ENCODE results near the gene CACNA2D3. TPM values are rescaled to one million over a fixed set of nuclear protein-coding genes. Genes with fewer than 3 reads are reported as not detected.

CACNA2D3 gene
- total RNA-seq, 1 donor from 2014 or later: 6.3 TPM

DNA sequence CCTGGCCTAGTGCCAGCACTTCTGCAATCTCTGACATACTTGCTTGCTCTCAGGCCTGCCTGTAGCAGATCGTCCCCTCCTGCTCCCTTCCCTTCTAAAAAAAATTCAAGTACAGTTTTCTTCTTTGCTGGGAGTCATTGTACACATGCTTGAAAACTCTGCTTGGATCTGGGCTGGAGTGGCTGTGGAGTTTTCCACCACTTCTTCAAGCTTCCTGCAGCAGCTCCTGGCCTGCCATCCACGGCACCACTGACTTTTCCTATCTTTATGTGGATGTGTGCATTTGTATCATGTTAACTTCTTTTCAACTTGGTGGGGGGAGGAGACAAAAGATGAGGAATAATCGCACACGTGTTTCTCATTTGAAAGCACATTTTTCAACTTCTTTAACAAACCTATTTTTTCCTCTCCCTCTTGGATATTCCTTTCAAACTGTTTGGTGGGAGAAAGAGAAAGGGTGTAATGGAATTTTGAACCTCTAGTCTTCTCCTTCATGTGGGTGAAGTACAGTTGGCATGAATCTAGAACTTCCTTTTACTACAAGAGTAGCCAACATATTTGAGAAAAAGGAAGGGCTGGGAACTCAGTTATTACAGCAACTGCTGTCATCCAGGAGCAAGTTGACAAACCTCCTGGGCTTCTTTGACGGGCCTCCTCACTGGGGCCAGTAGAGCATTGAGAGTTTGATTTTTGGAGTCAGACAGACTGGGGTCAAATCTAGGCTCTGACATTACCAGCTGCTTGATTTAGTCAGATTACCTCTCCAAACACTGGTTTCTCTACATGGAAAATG is 866.7 kb downstream of the CACNA2D3 start:
- DNase-seq (ENCODE audit: low spot score): peak; percentile 94

DNA sequence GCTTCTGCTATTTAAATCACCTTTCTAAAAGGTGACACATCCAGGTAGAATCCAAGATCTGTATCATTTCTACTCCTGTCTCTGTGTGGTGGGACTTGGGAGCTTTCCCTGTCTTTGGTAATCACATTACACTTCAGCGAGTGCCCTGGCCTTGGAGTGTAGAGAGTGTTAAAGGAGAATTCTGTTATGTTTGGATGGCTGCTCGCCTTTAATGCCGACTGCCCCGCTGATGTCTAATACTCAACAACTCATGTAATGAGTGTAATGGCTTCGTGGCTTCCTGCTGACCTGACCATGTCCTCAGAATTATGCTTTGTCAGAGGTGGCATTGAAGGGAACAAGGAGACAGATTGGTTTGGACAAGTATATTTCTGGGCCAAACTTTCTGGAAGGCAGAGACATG is 871.8 kb downstream of the CACNA2D3 start:
- DNase-seq (ENCODE audit: low spot score): no peak

DNA sequence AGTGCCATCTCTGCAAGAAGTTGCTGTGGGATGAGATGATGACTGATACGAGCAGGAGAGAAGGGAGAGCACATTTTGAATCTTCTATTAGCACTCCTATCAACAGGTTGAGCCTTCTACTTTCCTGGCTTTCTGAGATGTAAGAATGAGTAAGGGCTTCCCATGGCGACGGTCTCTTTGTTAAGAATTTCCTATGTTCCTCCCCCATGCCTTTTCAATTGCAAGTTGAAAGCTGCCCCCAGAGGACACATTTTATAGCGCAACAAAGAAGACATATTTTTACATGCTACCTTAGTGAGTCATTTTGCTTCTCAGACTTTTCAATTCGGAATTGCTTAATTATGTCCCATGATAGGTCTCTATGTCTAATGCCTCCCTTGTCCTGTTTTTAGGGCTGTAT is 876.8 kb downstream of the CACNA2D3 start:
- DNase-seq (ENCODE audit: low spot score): peak; percentile 51

DNA sequence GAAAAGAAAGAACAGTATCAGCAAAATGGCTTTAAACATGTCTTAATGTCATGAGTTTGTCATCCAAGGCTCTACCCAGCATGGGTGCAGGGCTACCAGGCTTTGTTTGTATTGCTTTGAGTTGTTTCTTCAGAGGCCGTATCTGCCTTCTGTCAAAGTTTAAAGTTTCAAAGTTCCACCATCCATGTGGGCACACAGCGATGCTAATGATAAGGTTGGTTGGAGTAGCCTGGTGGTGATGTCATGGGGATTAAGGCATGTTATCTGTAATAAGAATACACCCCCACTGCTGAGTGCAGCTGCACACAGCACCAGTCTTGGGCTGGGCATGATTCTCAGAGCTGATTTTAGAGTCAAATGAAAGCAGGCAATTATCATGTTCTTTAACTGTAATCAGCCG is 877.5 kb downstream of the CACNA2D3 start:
- DNase-seq (ENCODE audit: low spot score): peak; percentile 62

DNA sequence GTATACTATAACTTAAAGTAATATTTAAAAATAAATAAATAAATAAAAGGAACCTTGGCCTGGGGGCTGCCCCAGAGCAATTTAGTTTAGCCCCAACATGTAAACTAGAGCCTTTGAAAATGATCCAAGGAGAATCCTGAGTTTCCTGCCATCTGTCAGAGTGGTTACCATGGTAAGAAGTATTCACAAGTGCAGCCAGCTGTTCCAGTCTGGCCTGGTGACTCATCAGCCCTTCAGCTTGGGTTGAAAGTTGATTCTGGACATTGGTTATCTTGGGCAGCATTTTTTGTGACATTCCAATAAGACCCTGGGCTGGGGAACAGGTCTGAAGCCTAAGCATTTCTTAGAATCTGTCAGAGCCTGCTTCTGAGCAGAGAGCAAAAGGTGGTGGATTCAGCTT is 878.2 kb downstream of the CACNA2D3 start:
- DNase-seq (ENCODE audit: low spot score): peak; percentile 86

DNA sequence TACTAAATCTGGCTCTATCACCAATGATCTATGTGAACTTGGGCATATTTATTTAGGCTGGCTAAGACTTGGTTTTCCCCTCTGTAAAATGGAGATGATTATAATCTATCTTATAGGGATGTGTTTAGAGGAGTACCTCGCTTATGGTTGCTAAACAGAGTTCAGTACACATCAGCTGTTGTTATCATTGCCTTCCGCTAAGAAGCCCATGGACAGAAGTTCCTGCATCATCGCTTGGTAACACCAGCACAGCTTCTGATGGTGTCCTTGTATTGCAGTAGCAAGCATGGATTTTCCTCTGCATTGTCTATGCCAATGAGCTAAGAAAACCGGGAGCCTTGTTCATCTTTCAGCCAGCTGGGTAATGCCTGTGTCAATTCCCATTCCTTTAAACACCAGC is 878.6 kb downstream of the CACNA2D3 start:
- DNase-seq (ENCODE audit: low spot score): no peak

DNA sequence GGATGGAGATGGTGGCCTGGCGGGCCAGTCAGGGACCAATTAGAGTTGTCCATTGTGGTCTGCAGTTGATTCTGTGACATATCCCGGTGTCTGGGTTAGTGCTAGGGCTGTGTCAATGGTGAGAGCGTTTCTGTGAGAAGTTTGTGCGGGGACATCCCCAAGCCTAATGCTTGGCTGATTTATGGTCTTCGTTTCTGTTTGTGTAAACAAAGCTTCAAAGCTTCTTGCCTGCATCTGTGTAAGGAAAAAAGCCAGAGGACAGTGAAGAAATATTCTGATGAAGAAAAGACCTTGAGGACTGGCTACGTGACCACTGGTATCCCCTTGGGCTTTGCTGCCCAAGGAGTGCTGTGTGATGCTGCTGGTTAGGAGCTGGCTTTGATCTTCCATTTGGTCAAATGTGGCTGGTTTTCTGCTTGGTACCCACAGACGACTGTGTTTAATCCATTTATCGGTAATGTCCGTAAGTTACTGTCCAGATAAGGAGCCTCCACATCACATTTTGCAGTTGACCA is 880.1 kb downstream of the CACNA2D3 start:
- DNase-seq (ENCODE audit: low spot score): no peak

DNA sequence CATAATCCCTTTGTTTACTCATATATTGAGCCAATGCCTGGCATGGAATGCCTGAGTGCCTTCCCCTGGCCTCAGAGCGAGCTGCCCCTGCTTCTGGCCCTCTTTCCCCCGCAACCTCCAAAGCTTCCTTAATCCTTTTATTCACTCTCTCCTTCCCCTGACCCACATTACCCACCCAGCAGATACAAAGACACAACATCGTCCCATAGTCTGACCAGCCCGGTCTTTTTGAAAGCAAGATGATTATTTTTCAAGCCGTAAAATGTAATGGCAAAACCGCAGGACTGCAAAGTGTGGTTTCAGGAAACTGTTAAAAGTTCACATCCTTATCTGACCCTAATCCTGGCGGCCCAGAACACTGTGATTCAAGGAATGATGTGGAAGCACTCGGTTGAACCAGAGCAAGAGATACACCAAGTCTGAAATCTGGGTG is 883.9 kb downstream of the CACNA2D3 start:
- DNase-seq (ENCODE audit: low spot score): peak; percentile 52

DNA sequence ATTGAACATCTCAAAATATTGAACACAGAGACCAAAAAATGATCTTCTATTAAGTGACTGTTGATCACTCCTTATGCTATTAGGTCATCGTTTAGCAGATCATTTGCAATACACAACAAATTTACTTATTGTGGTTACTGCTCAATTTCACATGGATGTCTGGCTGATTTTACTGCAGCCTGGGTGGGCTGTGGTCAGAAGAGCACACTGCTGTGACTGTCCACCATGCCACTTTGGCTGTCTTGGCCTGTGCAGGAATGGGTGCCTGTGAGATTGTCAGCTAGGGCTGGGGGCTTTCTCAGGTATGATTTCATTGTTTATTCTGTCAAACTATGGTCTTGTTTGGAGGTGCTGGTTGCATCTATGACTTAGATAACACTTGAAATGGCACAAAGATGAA is 885.6 kb downstream of the CACNA2D3 start:
- DNase-seq (ENCODE audit: low spot score): no peak

DNA sequence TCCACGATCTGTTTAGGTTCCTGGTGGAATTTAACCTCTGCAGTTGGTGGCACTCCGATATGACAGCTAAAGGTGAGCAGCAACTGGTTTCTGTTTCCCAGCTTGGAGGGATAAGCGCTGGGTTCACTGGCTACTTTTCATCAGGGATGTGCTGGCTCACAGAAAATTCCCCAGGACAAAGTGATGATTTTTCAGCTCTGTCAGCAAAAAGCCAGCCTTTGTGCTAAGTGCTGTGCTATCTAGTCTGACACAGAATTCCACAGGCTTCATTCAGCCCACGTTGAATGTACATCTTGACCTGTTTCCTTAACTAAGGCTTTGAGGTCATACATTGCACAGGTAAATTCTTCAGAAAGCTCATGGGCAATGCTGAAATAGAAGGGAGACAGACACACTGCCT is 887.0 kb downstream of the CACNA2D3 start:
- no peak for DNase-seq (ENCODE audit: low spot score)

DNA sequence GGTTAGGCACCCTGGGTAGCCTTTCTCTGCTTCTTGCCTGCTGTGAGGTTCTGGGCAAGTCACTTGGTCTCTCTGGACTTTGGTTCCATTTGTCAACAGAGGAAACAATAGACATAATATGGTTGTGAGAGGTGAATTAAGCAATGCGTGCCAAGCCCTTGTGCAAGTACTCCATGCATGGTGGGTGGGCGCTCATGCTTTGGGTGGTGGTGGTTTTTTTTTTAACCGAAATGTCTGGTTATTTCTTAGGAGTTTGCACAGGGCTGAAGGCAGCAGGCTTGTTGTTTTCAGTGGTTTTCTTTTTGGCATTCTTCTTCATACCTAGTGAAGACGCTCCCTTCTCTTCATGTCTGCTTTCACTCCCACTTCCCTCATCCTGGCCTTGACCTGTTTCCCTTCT is 889.7 kb downstream of the CACNA2D3 start:
- no peak for DNase-seq (ENCODE audit: low spot score)

DNA sequence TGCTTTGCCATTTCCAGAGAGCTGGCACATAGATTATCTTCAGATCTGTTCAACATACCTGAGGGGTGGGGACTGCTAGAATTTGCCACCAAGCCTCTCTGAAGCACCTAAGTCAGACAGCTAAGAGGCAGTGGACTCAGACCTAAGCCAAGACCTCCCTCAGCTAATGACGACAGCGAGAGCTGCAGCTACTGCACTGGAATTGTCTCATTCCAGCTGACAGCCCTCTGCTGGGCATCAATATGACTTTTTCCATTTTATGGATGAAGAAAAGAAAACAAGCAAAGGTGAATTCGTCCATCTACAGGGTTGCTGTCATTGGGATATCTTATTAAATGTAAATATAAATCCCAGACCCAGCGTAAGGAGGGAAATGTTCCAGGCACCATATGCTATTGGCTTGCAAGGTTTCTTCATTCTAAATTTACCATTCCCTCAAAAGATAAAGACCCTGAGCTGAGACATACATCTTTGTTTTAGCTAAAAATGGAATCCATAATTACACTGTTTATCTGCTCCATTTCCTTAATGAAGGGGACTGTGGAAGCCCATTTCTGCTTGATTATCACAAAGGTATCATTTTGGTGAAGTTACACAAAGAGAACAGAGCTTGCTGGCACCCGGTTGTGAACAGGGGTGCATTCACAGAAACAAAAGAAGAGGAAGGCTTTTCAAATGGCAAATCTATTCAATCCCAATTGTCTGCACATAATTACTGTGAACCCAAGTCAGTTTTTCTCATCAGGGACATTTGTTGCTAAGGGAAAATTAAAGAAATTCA is 891.0 kb downstream of the CACNA2D3 start:
- peak; percentile 39 for DNase-seq (ENCODE audit: low spot score)

DNA sequence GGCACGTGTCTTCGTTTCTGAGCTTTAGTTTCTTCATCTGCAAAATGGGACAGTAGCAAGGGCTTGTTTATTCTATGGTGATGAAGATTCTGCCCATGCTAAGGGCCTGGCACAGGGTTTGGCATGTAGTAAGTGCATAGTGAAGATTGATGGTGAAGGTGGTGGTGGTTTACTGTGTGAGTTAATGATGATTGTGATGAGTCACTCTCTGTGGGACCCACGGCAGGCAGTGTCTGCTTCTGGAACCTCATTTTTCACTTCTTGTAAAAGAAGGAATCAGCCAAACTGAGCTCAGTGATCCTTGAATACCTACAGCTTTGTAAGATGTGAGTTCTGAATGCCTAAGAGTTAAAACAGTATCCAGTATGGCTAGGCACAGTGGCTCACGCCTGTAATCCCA is 891.7 kb downstream of the CACNA2D3 start:
- DNase-seq (ENCODE audit: low spot score): no peak

DNA sequence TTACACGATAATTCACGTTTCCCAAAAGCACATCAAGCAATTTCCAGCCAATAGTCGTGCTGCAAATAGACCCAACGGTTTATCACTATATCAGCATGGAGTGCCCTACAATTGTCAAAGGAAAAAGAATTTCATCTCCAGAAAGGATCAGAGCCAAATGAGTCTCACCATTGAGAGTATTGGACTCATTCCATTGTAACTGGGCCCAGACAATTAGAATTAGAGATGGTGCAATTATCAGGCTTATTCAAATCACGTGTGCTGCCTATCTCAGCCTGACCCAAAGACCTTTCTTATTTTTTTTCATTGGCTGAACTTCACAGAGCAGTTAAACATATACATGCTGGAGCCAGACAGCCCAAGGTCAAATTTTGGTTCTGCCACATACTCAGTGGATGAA is 892.6 kb downstream of the CACNA2D3 start:
- DNase-seq (ENCODE audit: low spot score): no peak

DNA sequence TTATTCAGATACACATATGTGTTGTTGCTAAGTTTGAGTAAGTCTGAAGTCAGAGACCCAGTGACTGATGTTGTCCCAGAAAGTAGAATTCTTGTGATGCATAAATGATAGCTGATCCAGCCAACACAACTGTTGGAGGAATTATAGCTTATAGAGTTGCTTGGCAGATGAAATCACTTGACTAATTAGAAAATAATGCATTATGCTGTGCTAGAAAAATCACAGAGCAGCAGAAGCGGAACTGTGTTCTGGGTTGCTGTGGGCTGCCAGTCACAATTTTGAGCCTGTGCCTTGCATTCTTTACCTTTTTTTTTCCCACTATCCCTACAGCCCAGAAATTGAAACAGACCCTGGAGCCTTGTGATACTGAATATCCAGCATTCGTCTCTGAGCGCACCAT is 895.5 kb downstream of the CACNA2D3 start:
- DNase-seq (ENCODE audit: low spot score): no peak

DNA sequence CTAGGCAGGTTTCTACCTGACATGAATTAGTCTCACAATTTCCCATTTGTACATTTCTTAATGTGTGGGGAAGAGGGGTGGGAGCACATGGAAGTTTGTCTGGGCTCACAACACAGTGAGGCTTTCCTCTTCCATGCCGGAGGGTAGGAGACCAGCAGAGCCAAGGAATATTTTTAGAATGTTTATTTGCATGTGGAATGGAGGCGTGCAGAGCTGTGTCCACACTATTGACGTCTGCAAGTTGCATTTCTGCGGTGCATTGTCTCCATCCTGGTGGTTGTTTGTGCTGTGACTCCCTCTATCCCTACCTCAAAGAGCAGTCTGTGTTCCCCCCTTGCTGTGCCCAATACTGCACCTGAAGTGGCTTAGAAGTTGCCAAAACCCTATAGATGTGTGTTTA is 908.6 kb downstream of the CACNA2D3 start:
- DNase-seq (ENCODE audit: low spot score): no peak

DNA sequence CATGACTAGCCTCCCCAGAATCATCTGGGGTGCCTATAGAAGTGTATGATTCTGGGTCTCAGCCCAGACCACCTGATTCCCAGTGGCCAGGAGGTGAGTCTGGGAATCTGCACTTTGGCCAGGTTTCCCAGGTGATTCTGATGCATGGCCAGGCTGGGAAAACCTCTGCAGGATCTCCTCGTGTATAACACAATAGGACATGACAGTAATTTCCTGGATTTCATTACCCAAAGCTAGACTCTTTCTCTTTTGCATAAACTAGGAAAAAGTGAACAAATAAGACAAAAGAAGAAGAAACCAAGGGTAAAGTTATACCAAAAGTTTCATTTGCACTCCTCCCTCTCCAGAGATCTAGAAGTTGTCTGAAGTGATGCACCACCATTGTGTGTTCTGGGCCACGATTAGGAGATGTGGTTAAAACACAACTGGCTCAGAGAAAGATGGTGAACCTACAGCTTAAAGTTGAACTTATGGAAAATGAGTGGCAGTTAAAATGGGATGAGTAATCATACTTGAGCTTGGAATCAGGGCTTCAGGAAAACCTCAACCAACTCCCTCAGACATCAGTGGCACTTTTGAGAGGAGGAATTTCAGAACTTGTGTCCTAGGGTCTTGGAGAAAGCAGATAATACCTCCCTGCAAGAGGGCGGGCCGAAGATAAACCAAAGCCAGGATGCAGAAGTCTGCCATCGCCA is 914.7 kb downstream of the CACNA2D3 start:
- DNase-seq (ENCODE audit: low spot score): no peak

DNA sequence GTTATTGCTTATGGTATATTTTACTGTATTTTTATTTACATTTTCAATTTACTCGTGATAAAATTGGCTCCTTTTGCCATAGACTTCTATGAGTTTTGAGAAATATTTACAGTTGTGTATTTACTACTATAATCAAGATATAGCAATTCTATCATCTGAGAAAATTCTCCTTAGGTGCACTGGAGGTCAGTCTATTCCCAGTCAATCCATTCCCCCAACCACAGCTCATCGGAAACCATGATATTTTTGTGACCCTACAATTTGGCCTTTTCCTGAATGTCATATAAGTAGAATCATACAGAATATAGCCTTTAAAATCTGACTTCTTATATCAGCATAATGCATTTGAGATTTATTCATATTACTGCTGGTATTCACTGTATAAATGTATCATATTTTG is 920.2 kb downstream of the CACNA2D3 start:
- no peak for DNase-seq (ENCODE audit: low spot score)

DNA sequence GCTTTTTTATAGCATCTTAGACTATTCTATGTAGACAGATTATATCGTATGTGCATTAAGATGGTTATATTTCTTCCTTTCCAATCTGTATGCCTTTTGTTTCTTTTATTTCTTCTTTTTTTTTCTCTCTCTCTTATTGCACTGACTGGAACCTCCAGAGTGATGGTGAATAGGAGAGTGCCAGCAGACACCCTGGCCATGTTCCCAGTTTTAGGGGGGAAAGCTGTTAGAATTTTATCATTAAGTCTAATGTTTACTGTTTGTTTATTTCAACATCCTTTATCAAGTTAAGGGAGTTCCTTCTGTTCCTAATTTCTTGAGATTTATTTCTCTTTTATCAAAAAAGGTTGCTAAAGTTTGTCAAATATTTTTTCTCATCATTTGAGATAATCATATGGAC is 922.1 kb downstream of the CACNA2D3 start:
- DNase-seq (ENCODE audit: low spot score): no peak

DNA sequence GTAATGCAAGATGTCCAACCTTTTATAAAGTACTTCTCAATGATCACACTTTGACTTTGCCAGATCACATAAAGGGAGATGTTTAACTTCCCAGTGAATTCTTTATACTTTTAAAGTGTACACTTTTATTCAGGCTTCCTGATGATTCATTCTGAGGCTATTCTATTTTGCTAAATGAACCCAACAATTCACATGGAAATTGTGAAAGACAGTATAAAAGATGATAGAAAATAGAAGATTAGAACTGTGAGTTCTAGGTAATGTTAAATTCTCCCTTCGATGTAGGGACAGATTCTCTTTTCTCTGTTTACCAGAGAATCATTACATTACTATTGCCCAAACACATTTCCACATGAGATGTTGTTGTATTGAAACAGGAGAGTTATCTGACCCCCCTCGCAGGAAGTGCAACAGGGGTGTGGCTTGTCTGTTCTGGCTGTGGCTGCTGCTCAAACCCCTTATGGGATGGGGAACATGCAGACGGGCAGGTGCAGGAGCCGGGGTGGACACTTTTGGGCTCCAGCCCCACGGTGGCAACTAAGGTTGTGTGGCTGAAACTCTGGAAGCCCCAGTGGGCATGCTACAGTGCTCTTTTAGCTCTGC is 936.8 kb downstream of the CACNA2D3 start:
- no peak for DNase-seq (ENCODE audit: low spot score)

DNA sequence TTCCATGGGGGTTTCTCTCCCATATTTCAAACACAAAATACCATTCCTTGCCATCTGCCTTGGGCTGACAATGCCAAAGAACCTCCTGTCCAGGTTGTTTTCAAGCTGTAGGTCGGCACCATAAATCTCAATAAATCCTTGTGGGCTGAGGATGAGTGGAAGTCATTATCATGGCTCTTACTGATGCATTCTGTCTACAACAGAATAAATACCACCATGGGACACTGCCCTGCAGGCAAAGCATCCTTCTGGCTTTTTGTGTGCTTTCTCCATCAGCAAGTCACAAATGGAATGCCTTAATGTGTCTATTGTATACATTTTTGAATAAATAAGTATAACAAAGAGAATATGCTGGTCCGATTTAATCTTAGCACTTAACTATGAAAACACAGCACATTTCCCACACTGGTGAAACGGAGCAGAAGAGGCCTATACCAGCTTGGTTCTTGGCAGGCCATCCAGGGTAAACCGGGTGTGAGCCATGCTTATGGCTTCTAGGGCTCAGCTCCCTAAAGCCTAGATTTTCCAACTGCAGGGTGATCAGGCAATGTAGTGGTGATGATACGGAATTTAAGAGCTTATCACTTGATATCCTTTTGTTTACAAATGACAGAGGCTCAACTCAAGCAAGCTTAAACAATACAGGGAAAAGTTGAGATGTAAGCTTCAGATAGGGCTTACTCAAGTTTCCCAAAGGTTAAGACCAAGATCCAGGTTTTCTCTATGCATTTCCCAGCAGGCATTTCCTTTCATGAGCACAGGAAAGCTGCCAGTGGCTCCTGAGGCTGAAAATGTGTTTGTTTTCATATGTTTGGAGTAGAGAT is 938.8 kb downstream of the CACNA2D3 start:
- DNase-seq (ENCODE audit: low spot score): no peak
